Liver (tissue), 9 donors: Measurements from ENCODE around the gene FAM3A. TPM values are rescaled to one million over a fixed set of nuclear protein-coding genes. Genes with fewer than 3 reads are reported as not detected.

Experiments
- DNase-seq: peaks from one replicate; pipeline ENCODE4 v3.0.0-alpha.2; 2017; ENCODE audit warnings: low spot score
- H3K27ac ChIP-seq, 2 donors: one replicate each; pipeline ENCODE4 v1.7.0; 2013; ENCODE audit warnings: inconsistent platforms in 2 of 2, low read length in 2 of 2, control low read depth in 1 of 2, low read depth in 1 of 2, mild to moderate bottlenecking in 1 of 2
- H3K27me3 ChIP-seq, 4 donors: one replicate each; pipeline versions ENCODE4 v1.6.1 to v1.7.0; 2013; ENCODE audit warnings: low read length in 3 of 4, inconsistent platforms in 1 of 4, mild to moderate bottlenecking in 1 of 4, moderate library complexity in 1 of 4; ENCODE audit not compliant: control insufficient read depth in 4 of 4, insufficient read depth in 4 of 4
- H3K36me3 ChIP-seq, 4 donors: one replicate each; pipeline versions ENCODE4 v1.6.1 to v1.7.0; 2013; ENCODE audit warnings: low read length in 3 of 4, mild to moderate bottlenecking in 3 of 4, low read depth in 1 of 4, moderate library complexity in 1 of 4; ENCODE audit not compliant: control insufficient read depth in 4 of 4, insufficient read depth in 3 of 4
- H3K4me1 ChIP-seq, 4 donors: one replicate each; pipeline versions ENCODE4 v1.6.1 to v1.7.0; 2013; ENCODE audit warnings: low read length in 3 of 4, mild to moderate bottlenecking in 3 of 4, moderate library complexity in 1 of 4; ENCODE audit not compliant: control insufficient read depth in 4 of 4, insufficient read depth in 4 of 4
- H3K4me3 ChIP-seq, 3 donors: one replicate each; pipeline versions ENCODE4 v1.6.1 to v1.7.0; 2013; ENCODE audit warnings: low read length in 3 of 3, control low read depth in 1 of 3, low read depth in 1 of 3, mild to moderate bottlenecking in 1 of 3
- H3K9ac ChIP-seq, 2 donors: one replicate each; pipeline ENCODE4 v1.7.0; 2013; ENCODE audit warnings: low read length in 2 of 2, mild to moderate bottlenecking in 2 of 2, moderate library complexity in 2 of 2, control low read depth in 1 of 2, low read depth in 1 of 2
- H3K9me3 ChIP-seq, 4 donors: one replicate each; pipeline versions ENCODE4 v1.6.1 to v1.7.0; 2013; ENCODE audit warnings: low read length in 3 of 4; ENCODE audit not compliant: control insufficient read depth in 4 of 4
- CTCF ChIP-seq: fragments of 150-350 bp; IDR thresholded peaks from 2 replicates; pipeline ENCODE4 v1.5.1; 2017; ENCODE audit warnings: improper control_type of control experiment, low read depth, low read length; ENCODE audit not compliant: missing input control
- EGR1 ChIP-seq, 2 donors: IDR thresholded peaks; 2 replicates each; pipeline ENCODE4 v1.6.1; 2016 to 2018; ENCODE audit warnings: antibody characterized with exemption in 2 of 2, low read depth in 2 of 2
- FOXA1 ChIP-seq: IDR thresholded peaks from 2 replicates; pipeline ENCODE4 v1.6.1; 2016; ENCODE audit warnings: antibody characterized with exemption
- FOXA2 ChIP-seq: IDR thresholded peaks from 2 replicates; pipeline ENCODE4 v1.6.1; 2016; ENCODE audit warnings: antibody characterized with exemption
- GABPA ChIP-seq, 2 donors: IDR thresholded peaks in 1 of 2; conservative IDR thresholded peaks in 1 of 2; 2 replicates each; pipeline ENCODE4 v1.6.1; 2016; ENCODE audit warnings: antibody characterized with exemption in 2 of 2, mild to moderate bottlenecking in 1 of 2, moderate library complexity in 1 of 2
- HNF4A ChIP-seq, 2 donors: conservative IDR thresholded peaks; 2 replicates each; pipeline ENCODE4 v1.6.1; 2016; ENCODE audit warnings: antibody characterized with exemption in 2 of 2, mild to moderate bottlenecking in 2 of 2
- HNF4G ChIP-seq: IDR thresholded peaks from 2 replicates; pipeline ENCODE4 v1.6.1; 2016; ENCODE audit warnings: antibody characterized with exemption
- JUND ChIP-seq, 2 donors: IDR thresholded peaks; 2 replicates each; pipeline ENCODE4 v1.6.1; 2016; ENCODE audit warnings: antibody characterized with exemption in 2 of 2
- NR2F2 ChIP-seq: IDR thresholded peaks from 2 replicates; pipeline ENCODE4 v1.6.1; 2016; ENCODE audit warnings: antibody characterized with exemption
- RAD21 ChIP-seq, 2 donors: IDR thresholded peaks; 2 replicates each; pipeline ENCODE4 v1.6.1; 2016; ENCODE audit warnings: antibody characterized with exemption in 2 of 2, mild to moderate bottlenecking in 2 of 2
- RXRA ChIP-seq, 2 donors: IDR thresholded peaks; 2 replicates each; pipeline ENCODE4 v1.6.1; 2017 to 2018; ENCODE audit warnings: antibody characterized with exemption in 2 of 2, mild to moderate bottlenecking in 1 of 2
- SP1 ChIP-seq: IDR thresholded peaks from 2 replicates; pipeline ENCODE4 v1.6.1; 2018; ENCODE audit warnings: antibody characterized with exemption, mild to moderate bottlenecking
- YY1 ChIP-seq: IDR thresholded peaks from 2 replicates; pipeline ENCODE4 v1.6.1; 2016; ENCODE audit warnings: antibody characterized with exemption, mild to moderate bottlenecking
- ZBTB33 ChIP-seq: IDR thresholded peaks from 2 replicates; pipeline ENCODE4 v1.6.1; 2016; ENCODE audit warnings: antibody characterized with exemption
- WGBS: extraction: QIAGEN DNeasy Blood & Tissue Kit; methylation state at CpG from one replicate; pipeline ENCODE4 v1.1.7; 2013; 5-methylcytosine and 5-hydroxymethylcytosine counted together
- polyA plus RNA-seq, 2 donors: library from polyadenylated mRNA; stranded (reverse) in 1 of 2; unstranded in 1 of 2; fragments of 200-250 nt in 1 of 2; fragments of >200 nt in 1 of 2; fragmentation: Nextera tagmentation in 1 of 2; extraction: Ambion mirVana in 1 of 2; gene quantifications; one replicate each; pipeline versions ENCODE4 v1.2.1 to v1.2.3, GENCODE V29; 2013 to 2015
- total RNA-seq, 2 donors: library from RNA; depleted of rRNA; stranded (reverse); fragments of >200 nt; gene quantifications; one replicate each; pipeline ENCODE4 v1.2.3, GENCODE V29; 2014
- TF ChIP-seq, protein P1 (sequence below): IDR thresholded peaks from 2 replicates; pipeline ENCODE4 v1.6.1; 2016; ENCODE audit warnings: antibody characterized with exemption, mild to moderate bottlenecking
- TF ChIP-seq, protein P2 (sequence below): IDR thresholded peaks from 2 replicates; pipeline ENCODE4 v1.6.1; 2016; ENCODE audit warnings: antibody characterized with exemption
- TF ChIP-seq, protein P3 (sequence below): IDR thresholded peaks from 2 replicates; pipeline ENCODE4 v1.6.1; 2016; ENCODE audit warnings: antibody characterized with exemption
- donor health status: healthy.
- donor health status: healthy.
- donor health status: healthy.
- donor health status: healthy.
- donor health status: healthy.

FAM3A gene
- total and polyA plus RNA-seq, 4 donors: 11.6 to 36.3 (median 34.2) TPM

GRCh38 chrX:154505734-154506133, 10.3 kb downstream of the FAM3A start:
- TF ChIP-seq, protein P1, sequence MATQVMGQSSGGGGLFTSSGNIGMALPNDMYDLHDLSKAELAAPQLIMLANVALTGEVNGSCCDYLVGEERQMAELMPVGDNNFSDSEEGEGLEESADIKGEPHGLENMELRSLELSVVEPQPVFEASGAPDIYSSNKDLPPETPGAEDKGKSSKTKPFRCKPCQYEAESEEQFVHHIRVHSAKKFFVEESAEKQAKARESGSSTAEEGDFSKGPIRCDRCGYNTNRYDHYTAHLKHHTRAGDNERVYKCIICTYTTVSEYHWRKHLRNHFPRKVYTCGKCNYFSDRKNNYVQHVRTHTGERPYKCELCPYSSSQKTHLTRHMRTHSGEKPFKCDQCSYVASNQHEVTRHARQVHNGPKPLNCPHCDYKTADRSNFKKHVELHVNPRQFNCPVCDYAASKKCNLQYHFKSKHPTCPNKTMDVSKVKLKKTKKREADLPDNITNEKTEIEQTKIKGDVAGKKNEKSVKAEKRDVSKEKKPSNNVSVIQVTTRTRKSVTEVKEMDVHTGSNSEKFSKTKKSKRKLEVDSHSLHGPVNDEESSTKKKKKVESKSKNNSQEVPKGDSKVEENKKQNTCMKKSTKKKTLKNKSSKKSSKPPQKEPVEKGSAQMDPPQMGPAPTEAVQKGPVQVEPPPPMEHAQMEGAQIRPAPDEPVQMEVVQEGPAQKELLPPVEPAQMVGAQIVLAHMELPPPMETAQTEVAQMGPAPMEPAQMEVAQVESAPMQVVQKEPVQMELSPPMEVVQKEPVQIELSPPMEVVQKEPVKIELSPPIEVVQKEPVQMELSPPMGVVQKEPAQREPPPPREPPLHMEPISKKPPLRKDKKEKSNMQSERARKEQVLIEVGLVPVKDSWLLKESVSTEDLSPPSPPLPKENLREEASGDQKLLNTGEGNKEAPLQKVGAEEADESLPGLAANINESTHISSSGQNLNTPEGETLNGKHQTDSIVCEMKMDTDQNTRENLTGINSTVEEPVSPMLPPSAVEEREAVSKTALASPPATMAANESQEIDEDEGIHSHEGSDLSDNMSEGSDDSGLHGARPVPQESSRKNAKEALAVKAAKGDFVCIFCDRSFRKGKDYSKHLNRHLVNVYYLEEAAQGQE: no peak
- TF ChIP-seq RAD21 (IDR thresholded peaks at IDR 0.05) (no peak), GABPA (IDR thresholded peaks at IDR 0.05 in 1 of 2, conservative IDR thresholded peaks at IDR 0.05 in 1 of 2) (no peak), FOXA2 (no peak), NR2F2 (no peak), YY1 (no peak), HNF4A (conservative IDR thresholded peaks at IDR 0.05) (no peak), JUND (IDR thresholded peaks at IDR 0.05) (no peak), RXRA (IDR thresholded peaks at IDR 0.05) (no peak), FOXA1 (no peak), CTCF (no peak)
- TF ChIP-seq, protein P2, sequence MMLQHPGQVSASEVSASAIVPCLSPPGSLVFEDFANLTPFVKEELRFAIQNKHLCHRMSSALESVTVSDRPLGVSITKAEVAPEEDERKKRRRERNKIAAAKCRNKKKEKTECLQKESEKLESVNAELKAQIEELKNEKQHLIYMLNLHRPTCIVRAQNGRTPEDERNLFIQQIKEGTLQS: no peak
- Histone ChIP-seq H3K4me3 (no peak overlapping the region), H3K27ac (no peak overlapping the region), H3K9me3 (peaks cover 0 to 3% (median 0%) of the 10 kb centered on the region in 4 donors), H3K27me3 (no peaks in the 10 kb centered on the region), H3K36me3 (peaks cover 4 to 24% (median 5%) of the 10 kb centered on the region in 4 donors), H3K9ac (no peak overlapping the region), H3K4me1 (no peaks in the 10 kb centered on the region)
- DNase-seq: no peak
- 89% methylated on average over 12 of the region's 12 CpGs for WGBS

- peaks cover 3 to 18% (median 3%) of the 10 kb centered on the region in 4 donors for H3K36me3 ChIP-seq
- H3K9me3 ChIP-seq: no peaks in the 10 kb centered on the region
- no peak for TF ChIP-seq RAD21 (IDR thresholded peaks at IDR 0.05)
- no peak for TF ChIP-seq HNF4G
- no peak for TF ChIP-seq JUND (IDR thresholded peaks at IDR 0.05)
- TF ChIP-seq CTCF: no peak
- no peak for TF ChIP-seq ZBTB33
- TF ChIP-seq NR2F2: no peak
- TF ChIP-seq, protein P2: no peak
- no peak for TF ChIP-seq SP1
- TF ChIP-seq FOXA2: no peak
- TF ChIP-seq, protein P1: no peak
- TF ChIP-seq EGR1 (IDR thresholded peaks at IDR 0.05; ENCODE audit: low read depth in 2 of 2): no peak
- TF ChIP-seq, protein P3, sequence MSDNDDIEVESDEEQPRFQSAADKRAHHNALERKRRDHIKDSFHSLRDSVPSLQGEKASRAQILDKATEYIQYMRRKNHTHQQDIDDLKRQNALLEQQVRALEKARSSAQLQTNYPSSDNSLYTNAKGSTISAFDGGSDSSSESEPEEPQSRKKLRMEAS: no peak
- no peaks in the 10 kb centered on the region for H3K27me3 ChIP-seq
- no peak for DNase-seq
- H3K4me3 ChIP-seq: no peak overlapping the region
- H3K9ac ChIP-seq: no peak overlapping the region
- H3K4me1 ChIP-seq: no peaks in the 10 kb centered on the region
- 85% methylated on average over 3 of the region's 3 CpGs for WGBS
- no peak overlapping the region for H3K27ac ChIP-seq
Measured at GRCh38 chrX:154502989-154503388, 13.0 kb downstream of the FAM3A start.
